Measurements from ENCODE around the gene PWWP2B. TPM values are rescaled to one million over a fixed set of nuclear protein-coding genes. Genes with fewer than 3 reads are reported as not detected.

PWWP2B gene
- total and polyA plus RNA-seq, 2 of the 8 experiments (the other 6 are each of a cell fraction or from before 2014, with no cell fraction given), result 5.3 to 10.8 TPM

GRCh38 chr10:132407846-132408278 is 10.9 kb downstream of the PWWP2B start (continued):
- TF ChIP-seq ASH2L (IDR thresholded peaks at IDR 0.05; ENCODE audit: low read length), result peak; percentile 100
- TF ChIP-seq HDAC2 (IDR thresholded peaks at IDR 0.05; ENCODE audit: borderline replicate concordance in 1 of 2, low read depth in 2 of 2, low read length in 2 of 2), result peak; percentile 71 to 88; a peak in 3 of 4 replicates
- TF ChIP-seq NRF1 (IDR thresholded peaks at IDR 0.05; ENCODE audit: low read depth, low read length), result no peak
- TF ChIP-seq KDM5A (IDR thresholded peaks at IDR 0.05; ENCODE audit: low read length), result no peak
- TF ChIP-seq BCL11A (IDR thresholded peaks at IDR 0.05; ENCODE audit: low read depth in 2 of 2, low read length in 2 of 2), result peak; percentile 39 to 79
- peak; percentile 8 to 18; a peak in 2 of 4 replicates for TF ChIP-seq RAD21 (IDR thresholded peaks at IDR 0.05 in 1 of 2, conservative IDR thresholded peaks at IDR 0.05 in 1 of 2; ENCODE audit: low read depth in 2 of 2, low read length in 2 of 2)
- no peak for TF ChIP-seq SAP30 (IDR thresholded peaks at IDR 0.05; ENCODE audit: insufficient read depth, insufficient replicate concordance, low read length)
- TF ChIP-seq TBP (IDR thresholded peaks at IDR 0.05; ENCODE audit: low read depth, low read length), result peak; percentile 59; the same call in 1 of the 2 replicates
- no peak; the same call in 1 of the 2 replicates for TF ChIP-seq CEBPB (IDR thresholded peaks at IDR 0.05; ENCODE audit: low read depth, low read length)
- TF ChIP-seq TAF1 (IDR thresholded peaks at IDR 0.05; ENCODE audit: low read depth, low read length), result peak; percentile 70
- no peak for TF ChIP-seq ATF3 (IDR thresholded peaks at IDR 0.05; ENCODE audit: insufficient read depth, low read depth, low read length)
- peak; percentile 67; the same call in 1 of the 2 replicates for TF ChIP-seq ATF2 (IDR thresholded peaks at IDR 0.05; ENCODE audit: low read length)
- TF ChIP-seq EGR1 (IDR thresholded peaks at IDR 0.05; ENCODE audit: borderline replicate concordance, low read depth, low read length), result peak; percentile 63; the same call in 1 of the 2 replicates
- TF ChIP-seq HDAC6 (IDR thresholded peaks at IDR 0.05; ENCODE audit: low read depth, low read length), result no peak
- peak; percentile 47 for TF ChIP-seq BACH1 (IDR thresholded peaks at IDR 0.05; ENCODE audit: low read length)
- TF ChIP-seq JUND (IDR thresholded peaks at IDR 0.05; ENCODE audit: low read length), result 0 out of 2 replicates have a peak, but pooled peaks have one; percentile 40
- TF ChIP-seq SIRT6 (IDR thresholded peaks at IDR 0.05; ENCODE audit: low read length), result no peak
- peak; percentile 98 for TF ChIP-seq SP1 (IDR thresholded peaks at IDR 0.05; ENCODE audit: low read depth, low read length)
- peak; percentile 84 for TF ChIP-seq POLR2AphosphoS5 (IDR thresholded peaks at IDR 0.05; ENCODE audit: low read depth, low read length)
- TF ChIP-seq YY1 (IDR thresholded peaks at IDR 0.05; ENCODE audit: low read depth, low read length), result peak; percentile 53; the same call in 1 of the 2 replicates
- TF ChIP-seq EP300 (IDR thresholded peaks at IDR 0.05; ENCODE audit: borderline replicate concordance in 1 of 2, low read depth in 2 of 2, low read length in 2 of 2), result peak in 1 of 2 experiments; percentile 98; a peak in 2 of 3 replicates
- TF ChIP-seq GTF2F1 (IDR thresholded peaks at IDR 0.05; ENCODE audit: borderline replicate concordance, low read depth, low read length), result peak; percentile 25; the same call in 1 of the 2 replicates
- TF ChIP-seq PHF8 (conservative IDR thresholded peaks at IDR 0.05; ENCODE audit: low read depth, low read length), result 0 out of 2 replicates have a peak, but pooled peaks have one; percentile 29

All from H1 (cell line).